Activated B cell treated with CpG ODN at 0.5 μM for 24 hours (primary cell): ENCODE measurements around the gene ESRP2. TPM values are rescaled to one million over a fixed set of nuclear protein-coding genes. Genes with fewer than 3 reads are reported as not detected.
A peak's percentile ranks its signal among the peaks of the same experiment; 100 is the strongest.

ENCODE experiments used
- ATAC-seq: fragments of 200-7000 bp; cut with Tn5 transposase; one replicate; pipeline ENCODE4 v1.10.0; 2021; ENCODE audit warnings: low read depth, mild to moderate bottlenecking, moderate library complexity
- CTCF ChIA-PET: fragments of 350-600 bp; sonication (Branson Sonifier 250); formaldehyde crosslinking; loops from one replicate; lab custom pipeline; 2021; ENCODE audit warnings: antibody characterized with exemption; lab: Charles Lee
- POLR2A ChIA-PET: fragments of 350-600 bp; sonication (Branson Sonifier 250); formaldehyde crosslinking; loops from one replicate; lab custom pipeline; 2021; ENCODE audit warnings: antibody characterized with exemption; lab: Charles Lee
- DNase-seq: peaks from one replicate; pipeline ENCODE4 v3.0.0; 2022
- H3K27ac Mint-ChIP-seq: one replicate; pipeline ENCODE4 v1.8.0; 2020; ENCODE audit warnings: mixed read lengths
- H3K27me3 Mint-ChIP-seq: one replicate; pipeline ENCODE4 v1.8.0; 2021; ENCODE audit warnings: mixed read lengths
- H3K36me3 Mint-ChIP-seq: one replicate; pipeline ENCODE4 v1.8.0; 2021; ENCODE audit warnings: low read depth, mixed read lengths
- H3K4me1 Mint-ChIP-seq: one replicate; pipeline ENCODE4 v1.8.0; 2021; ENCODE audit warnings: mixed read lengths
- H3K4me3 Mint-ChIP-seq: one replicate; pipeline ENCODE4 v1.8.0; 2020; ENCODE audit warnings: mild to moderate bottlenecking, mixed read lengths
- H3K9me3 Mint-ChIP-seq: one replicate; pipeline ENCODE4 v1.8.0; 2020; ENCODE audit warnings: mixed read lengths
- CTCF ChIP-seq: fragments of 200-600 bp; IDR thresholded peaks from one replicate; pipeline ENCODE4 v1.8.0; 2022; ENCODE audit warnings: antibody characterized with exemption, mild to moderate bottlenecking
- intact Hi-C: fragments of 100-400 bp; cut with micrococcal nuclease; formaldehyde crosslinking; loops from one replicate; pipeline ENCODE4 v1.15.1; 2024
- total RNA-seq: library from RNA; stranded (reverse); gene quantifications from 2 replicates; pipeline ENCODE4 v1.2.3, GENCODE V29; 2022

Gene ESRP2
- total RNA-seq, 1 donor from 2014 or later, result 0.40 TPM

GRCh38 chr16:68237243-68238028, 1.5 kb upstream of the ESRP2 start:
- Mint-ChIP-seq H3K36me3 (peaks cover 3% of the 10 kb centered on the region), H3K27me3 (no peaks in the 10 kb centered on the region), H3K9me3 (no peaks in the 10 kb centered on the region), H3K27ac (peak overlapping the region; percentile 79), H3K4me3 (peak overlapping the region; percentile 93), H3K4me1 (peaks cover 33% of the 10 kb centered on the region)
- CTCF ChIA-PET, result interaction anchor here (0.8 to 2.2 kb wide), 6 partner anchors 8 to 91 kb away, joined by 3 to 8 read pairs (median 4); partner anchors contain the start of genes PLA2G15 and SLC7A6
- POLR2A ChIA-PET, result interaction anchor here (0.6 to 2.0 kb wide), 9 partner anchors 8 to 764 kb away, joined by 3 to 13 read pairs (median 4); partner anchors contain the start of genes NFATC3, PLA2G15, PRMT7 and PSMB10
- no peak for TF ChIP-seq CTCF
- ATAC-seq, result peak; percentile 83
- intact Hi-C loops, result loop anchor here (1.0 to 10.0 kb wide), 7 partner anchors 8 to 753 kb away; partner anchors contain the start of genes ACD, AGRP, ATP6V0D1 and C16orf86
- DNase-seq, result peak; percentile 84

GRCh38 chr16:68236826-68237242, 907 bp upstream of the ESRP2 start:
- CTCF ChIA-PET, result interaction anchor here (0.8 to 2.2 kb wide), 5 partner anchors 8 to 27 kb away, joined by 3 to 8 read pairs (median 3); partner anchors contain the start of genes PLA2G15 and SLC7A6
- intact Hi-C loops, result loop anchor here (1.0 to 10.0 kb wide), 7 partner anchors 8 to 752 kb away; partner anchors contain the start of genes ACD, AGRP, ATP6V0D1 and C16orf86
- Mint-ChIP-seq H3K4me1 (peaks cover 33% of the 10 kb centered on the region), H3K9me3 (no peaks in the 10 kb centered on the region), H3K27ac (peak overlapping the region; percentile 52), H3K4me3 (peak overlapping the region; percentile 93), H3K27me3 (no peaks in the 10 kb centered on the region), H3K36me3 (peaks cover 3% of the 10 kb centered on the region)
- peak; percentile 35 for DNase-seq
- no peak for TF ChIP-seq CTCF
- POLR2A ChIA-PET, result interaction anchor here (0.6 to 2.0 kb wide), 8 partner anchors 8 to 951 kb away, joined by 3 to 13 read pairs (median 4); partner anchors contain the start of genes NFATC3, PLA2G15, PRMT7 and PSMB10
- no peak for ATAC-seq

DNA sequence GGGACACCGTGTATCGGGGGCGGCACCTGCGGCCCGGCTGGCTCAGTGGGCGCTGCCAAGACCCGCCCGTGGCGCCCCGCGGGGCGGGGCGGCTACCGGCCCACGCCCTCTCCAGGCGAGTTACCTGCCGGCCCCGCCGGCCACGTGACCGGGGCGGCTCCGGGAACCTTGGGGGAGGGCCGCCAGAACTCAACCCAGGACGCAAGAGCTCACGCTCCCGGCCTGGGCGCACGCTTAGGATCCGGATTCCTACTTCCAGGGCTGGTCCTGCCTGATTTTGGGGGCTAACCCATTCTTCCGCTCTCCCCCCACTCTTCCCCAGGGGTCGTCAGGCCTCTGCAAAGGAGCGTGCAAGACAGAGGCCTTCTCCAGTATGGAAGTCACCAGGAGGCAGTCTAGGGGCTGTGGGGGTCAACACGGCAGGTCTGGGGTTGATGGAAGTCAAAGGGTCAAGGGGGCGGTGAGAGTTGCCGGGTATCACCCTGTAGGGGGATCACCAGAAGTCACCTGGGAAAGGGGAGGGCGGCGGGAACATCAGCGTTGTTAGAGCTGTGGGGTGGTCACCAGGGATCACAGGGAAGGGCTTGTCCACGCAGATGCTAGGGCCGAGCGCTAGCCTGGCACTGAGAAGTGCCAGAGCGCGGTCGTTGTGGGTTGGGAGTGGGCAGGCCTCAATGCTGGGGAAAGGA, 354 bp upstream of the ESRP2 start:
- TF ChIP-seq CTCF, result no peak
- DNase-seq (peak; percentile 49), ATAC-seq (peak; percentile 18)
- Mint-ChIP-seq H3K36me3 (peaks cover 5% of the 10 kb centered on the region), H3K9me3 (no peaks in the 10 kb centered on the region), H3K4me3 (peak overlapping the region; percentile 93), H3K4me1 (peaks cover 33% of the 10 kb centered on the region), H3K27me3 (no peaks in the 10 kb centered on the region), H3K27ac (peak overlapping the region; percentile 52)
- ChIA-PET POLR2A (interaction anchor here (0.6 to 2.0 kb wide), 9 partner anchors 9 to 952 kb away, joined by 3 to 13 read pairs (median 4); partner anchors contain the start of genes NFATC3, PLA2G15, PRMT7 and PSMB10), CTCF (interaction anchor here (0.8 to 2.2 kb wide), 4 partner anchors 8 to 25 kb away, joined by 3 to 8 read pairs (median 3); partner anchors contain the start of gene PLA2G15)
- intact Hi-C loops, result loop anchor here (2.0 to 10.0 kb wide), 4 partner anchors 29 to 751 kb away; partner anchors contain the start of genes ACD, AGRP, ATP6V0D1 and C16orf86

DNA sequence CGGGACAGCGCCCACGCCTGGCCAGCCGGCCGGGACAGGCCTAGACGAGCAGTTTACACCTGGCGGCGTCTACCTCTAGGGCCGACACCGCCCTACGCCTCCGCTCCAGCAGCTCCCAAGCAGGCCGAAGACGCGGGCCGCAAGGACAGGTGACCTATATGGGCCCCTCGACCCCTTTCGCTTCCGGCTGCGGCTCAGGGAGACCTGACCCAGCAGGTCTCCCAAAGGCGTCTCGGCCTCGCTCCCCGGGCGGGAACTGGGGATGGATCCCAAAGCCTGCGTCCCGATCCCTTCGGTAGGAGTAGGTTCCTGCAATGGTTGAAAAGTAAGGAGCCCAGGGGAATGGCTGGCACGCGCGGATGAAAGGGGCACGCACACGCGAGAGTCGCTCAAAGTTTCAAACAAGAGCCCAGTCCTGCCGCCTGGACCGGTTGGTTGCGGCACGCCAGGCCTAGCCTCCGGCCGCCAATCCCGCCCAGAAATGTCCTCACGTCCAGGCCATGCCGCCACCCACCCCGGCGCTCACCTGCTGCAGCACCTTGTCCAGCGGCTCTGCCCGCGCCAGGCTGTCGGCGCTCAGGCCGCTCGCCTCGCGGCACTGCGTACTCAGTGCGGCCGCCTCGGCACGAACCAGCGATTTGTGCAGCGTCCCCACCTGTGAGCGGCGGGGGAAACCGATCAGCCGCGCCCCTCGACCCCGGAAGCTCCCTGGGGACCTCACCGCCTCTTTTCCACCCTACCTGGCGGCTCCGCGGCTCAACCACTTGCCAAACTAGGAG, 630 bp downstream of the ESRP2 start:
- Mint-ChIP-seq H3K27me3 (no peaks in the 10 kb centered on the region), H3K27ac (no peak overlapping the region), H3K4me3 (peak overlapping the region; percentile 41), H3K9me3 (no peaks in the 10 kb centered on the region), H3K4me1 (peaks cover 33% of the 10 kb centered on the region), H3K36me3 (peaks cover 9% of the 10 kb centered on the region)
- intact Hi-C loops, result loop anchor here (10.0 kb wide), 2 partner anchors 570 to 750 kb away; partner anchors contain the start of genes ACD, AGRP, ATP6V0D1 and C16orf86
- DNase-seq (no peak), ATAC-seq (no peak)
- CTCF ChIA-PET, result interaction anchor here (2.2 kb wide), 1 partner anchor 26 kb away, joined by 8 read pairs; no protein-coding TSS in a partner anchor
- TF ChIP-seq CTCF, result no peak
- POLR2A ChIA-PET, result interaction anchor here (0.6 to 2.0 kb wide), 2 partner anchors 10 to 234 kb away, joined by 4 to 13 read pairs; partner anchors contain the start of gene PLA2G15
